Stimulated activated naive CD8-positive, alpha-beta T cell treated with anti-CD3 and anti-CD28 coated beads, Interleukin-15, Interleukin-2, amounts not matched to agents 100 ng/mL and 50 ng/mL, for 24 hours (primary cell): ENCODE data around the gene HADHB.

Experiments used
- H3K27ac Mint-ChIP-seq: one replicate; pipeline ENCODE4 v1.8.0; 2021; ENCODE audit warnings: mild to moderate bottlenecking, mixed read lengths
- H3K27me3 Mint-ChIP-seq: one replicate; pipeline ENCODE4 v1.8.0; 2021; ENCODE audit warnings: mixed read lengths
- H3K36me3 Mint-ChIP-seq: one replicate; pipeline ENCODE4 v1.8.0; 2021; ENCODE audit warnings: low read depth, mixed read lengths
- H3K4me1 Mint-ChIP-seq: one replicate; pipeline ENCODE4 v1.8.0; 2021; ENCODE audit warnings: low read depth, mixed read lengths
- H3K4me3 Mint-ChIP-seq: one replicate; pipeline ENCODE4 v1.8.0; 2021; ENCODE audit warnings: mild to moderate bottlenecking, mixed read lengths
- H3K9me3 Mint-ChIP-seq: one replicate; pipeline ENCODE4 v1.8.0; 2021; ENCODE audit warnings: mixed read lengths

HADHB gene

DNA sequence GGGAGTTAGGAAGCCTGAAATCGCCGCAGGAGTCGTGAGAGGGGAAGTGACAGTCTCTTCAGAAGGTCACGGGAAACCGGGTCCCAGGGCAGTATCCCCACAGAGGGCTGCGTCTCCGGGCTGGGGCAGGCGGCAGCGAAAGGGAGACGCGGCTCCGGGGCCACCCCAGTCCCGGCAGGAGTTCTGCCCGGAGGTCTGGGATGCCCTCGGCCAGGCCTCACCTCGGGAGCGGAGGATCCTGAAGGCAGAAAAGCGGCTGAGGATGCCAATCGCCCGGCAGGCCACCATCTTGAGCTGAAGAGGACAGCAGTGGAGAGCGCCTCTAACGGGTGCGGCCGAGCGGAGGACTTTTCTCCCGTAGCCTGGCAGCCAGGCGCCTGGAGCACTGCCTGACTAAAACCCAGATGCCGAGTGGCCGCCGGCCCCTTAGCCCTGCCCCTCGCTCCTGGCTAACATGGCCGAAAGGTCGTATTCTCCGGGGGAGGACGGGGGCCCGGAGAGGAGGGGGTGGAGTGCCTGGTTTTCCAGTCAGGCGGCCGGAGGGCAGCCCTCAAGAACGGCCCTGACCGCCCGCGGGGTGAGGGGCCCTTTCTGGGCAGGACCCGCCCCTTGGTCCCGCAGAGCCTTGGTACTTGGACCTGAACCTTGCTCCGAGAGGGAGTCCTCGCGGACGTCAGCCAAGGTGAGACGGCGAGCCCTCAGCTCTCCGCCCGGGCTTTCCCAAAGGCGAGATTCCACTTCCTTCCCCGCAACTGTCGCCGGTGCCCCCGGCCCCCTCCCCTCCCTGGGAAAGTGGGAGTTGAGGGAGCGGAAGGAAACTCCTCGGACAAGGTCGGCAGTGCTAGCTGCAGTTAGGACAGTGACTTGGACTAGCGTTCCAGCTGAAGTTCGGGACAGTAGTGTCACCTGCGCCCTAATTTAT, at the start of gene HADHB, which contains the start of gene HADHA:
Gene HADHB, plus strand, starts transcription at position 631 of the 922 bp plus-strand sequence. CDS start 9,316 bp downstream, outside the sequence.
Gene HADHA, minus strand, starts transcription at position 324 of the 922 bp plus-strand sequence. Its CDS starts 36 bp downstream, at position 288.
- peak within 1 kb of the TSS; percentile 100 for H3K4me3 Mint-ChIP-seq
- H3K9me3 Mint-ChIP-seq: no peaks in the 10 kb centered on the region
- no peaks in the 10 kb centered on the region for H3K27me3 Mint-ChIP-seq
- peaks cover 15% of the 10 kb centered on the region for H3K36me3 Mint-ChIP-seq
- H3K4me1 Mint-ChIP-seq: peaks cover 58% of the 10 kb centered on the region
- peak within 1 kb of the TSS; percentile 98 for H3K27ac Mint-ChIP-seq

DNA sequence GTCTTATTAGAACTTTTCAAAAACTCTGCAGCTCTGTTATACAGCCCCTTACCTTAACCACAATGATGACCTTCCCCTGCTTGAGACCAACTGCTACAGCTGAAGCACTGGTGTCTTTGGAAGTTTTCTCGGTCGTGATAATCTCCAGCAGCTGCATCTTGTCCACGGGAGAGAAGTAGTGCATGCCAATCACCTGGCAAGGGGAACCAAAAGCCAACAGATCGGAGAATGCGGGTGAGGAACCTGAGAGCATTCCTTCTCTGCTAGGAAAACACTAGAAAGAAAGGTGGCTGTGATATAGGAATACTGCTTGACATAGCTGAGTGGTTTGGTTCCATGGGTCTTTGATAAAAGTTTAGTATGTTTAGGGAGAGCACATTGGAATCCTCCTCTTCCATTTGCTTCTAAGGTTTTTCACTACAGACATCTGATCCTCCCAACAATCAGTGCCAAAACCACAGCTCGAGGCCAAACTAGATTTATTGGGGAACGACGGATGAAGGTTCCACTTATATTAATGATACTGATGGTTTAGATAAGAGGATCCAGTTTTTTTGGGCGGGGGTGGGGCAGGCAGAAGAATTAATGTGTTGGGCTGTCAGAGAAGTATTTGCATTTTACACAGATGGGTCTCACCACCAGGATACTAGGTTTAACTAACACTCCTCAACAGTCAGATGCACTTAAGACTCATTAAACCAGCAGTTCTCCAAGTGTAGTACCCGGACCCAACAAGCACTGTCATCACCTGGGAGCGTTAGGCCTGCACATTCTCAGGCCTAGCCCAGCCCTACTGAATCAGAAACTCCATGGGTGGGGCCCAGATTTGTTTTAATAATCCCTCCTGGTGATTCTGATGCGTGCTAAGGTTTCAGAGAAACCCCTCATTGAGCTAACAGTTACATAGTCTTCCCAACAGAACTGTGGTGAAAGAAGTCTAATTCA, 49.4 kb upstream of the HADHB start:
- no peak overlapping the region for H3K4me3 Mint-ChIP-seq
- peak overlapping the region; percentile 7 for H3K27ac Mint-ChIP-seq
- H3K27me3 Mint-ChIP-seq: no peaks in the 10 kb centered on the region
- no peaks in the 10 kb centered on the region for H3K9me3 Mint-ChIP-seq
- H3K4me1 Mint-ChIP-seq: peaks cover 6% of the 10 kb centered on the region
- H3K36me3 Mint-ChIP-seq: peaks cover 58% of the 10 kb centered on the region

GRCh38 chr2:26196683-26197418, 47.9 kb upstream of the HADHB start:
- peaks cover 6% of the 10 kb centered on the region for H3K4me1 Mint-ChIP-seq
- peaks cover 63% of the 10 kb centered on the region for H3K36me3 Mint-ChIP-seq
- no peak overlapping the region for H3K4me3 Mint-ChIP-seq
- no peaks in the 10 kb centered on the region for H3K27me3 Mint-ChIP-seq
- H3K27ac Mint-ChIP-seq: no peak overlapping the region
- no peaks in the 10 kb centered on the region for H3K9me3 Mint-ChIP-seq

GRCh38 chr2:26197516-26197915, 47.2 kb upstream of the HADHB start:
- H3K9me3 Mint-ChIP-seq: no peaks in the 10 kb centered on the region
- no peaks in the 10 kb centered on the region for H3K27me3 Mint-ChIP-seq
- H3K4me3 Mint-ChIP-seq: no peak overlapping the region
- H3K27ac Mint-ChIP-seq: no peak overlapping the region
- peaks cover 68% of the 10 kb centered on the region for H3K36me3 Mint-ChIP-seq
- H3K4me1 Mint-ChIP-seq: peaks cover 6% of the 10 kb centered on the region

DNA sequence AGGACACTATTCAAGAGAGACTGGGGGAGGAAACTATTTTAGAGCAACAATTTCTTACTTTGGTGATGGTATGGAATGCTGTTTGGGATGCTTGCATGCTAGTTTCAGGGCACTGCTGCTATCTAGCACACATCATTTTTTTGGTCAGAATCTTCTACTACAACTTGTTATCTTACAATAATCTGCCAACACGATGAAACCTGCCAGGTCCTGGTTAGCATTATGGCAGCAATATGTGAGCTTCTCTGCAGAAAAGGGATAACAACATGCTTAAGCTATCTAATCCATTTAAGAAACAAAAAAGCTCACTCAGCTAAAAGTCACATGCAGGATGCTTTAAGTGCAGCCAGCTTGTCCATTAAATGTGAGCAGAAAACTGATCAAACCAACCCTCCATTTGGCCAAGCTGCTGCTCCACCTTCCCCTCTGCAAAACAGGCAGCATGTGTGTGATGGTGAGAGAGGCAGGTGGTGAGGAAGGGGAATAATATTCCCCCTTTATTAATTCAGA, 41.7 kb upstream of the HADHB start:
- no peak overlapping the region for H3K27ac Mint-ChIP-seq
- peaks cover 54% of the 10 kb centered on the region for H3K36me3 Mint-ChIP-seq

DNA sequence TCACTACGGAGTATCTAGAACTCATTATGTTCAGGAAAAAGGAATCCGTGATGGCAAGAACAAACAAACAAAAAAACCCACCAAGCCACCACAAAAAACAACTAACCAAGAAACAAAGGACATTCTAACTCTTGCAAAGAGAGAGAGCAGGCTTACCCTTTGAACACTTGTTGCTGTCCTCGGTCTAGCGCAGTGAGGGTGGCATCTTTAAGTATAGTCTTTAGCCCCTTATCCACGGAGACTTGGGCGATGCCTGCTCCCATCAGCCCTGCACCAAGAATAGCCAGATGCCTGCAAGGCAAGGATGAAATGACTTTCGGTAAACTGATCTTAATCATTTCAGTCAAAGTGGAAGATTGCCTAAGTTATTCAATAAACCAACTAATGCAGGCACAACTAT, 40.8 kb upstream of the HADHB start:
- no peaks in the 10 kb centered on the region for H3K9me3 Mint-ChIP-seq
- no peak overlapping the region for H3K4me3 Mint-ChIP-seq
- H3K27me3 Mint-ChIP-seq: no peaks in the 10 kb centered on the region
- no peaks in the 10 kb centered on the region for H3K4me1 Mint-ChIP-seq
- no peak overlapping the region for H3K27ac Mint-ChIP-seq
- H3K36me3 Mint-ChIP-seq: peaks cover 57% of the 10 kb centered on the region

More for the DNA sequence above, 41.7 kb upstream of the HADHB start:
- H3K27me3 Mint-ChIP-seq: no peaks in the 10 kb centered on the region
- no peaks in the 10 kb centered on the region for H3K4me1 Mint-ChIP-seq
- no peak overlapping the region for H3K4me3 Mint-ChIP-seq
- no peaks in the 10 kb centered on the region for H3K9me3 Mint-ChIP-seq

DNA sequence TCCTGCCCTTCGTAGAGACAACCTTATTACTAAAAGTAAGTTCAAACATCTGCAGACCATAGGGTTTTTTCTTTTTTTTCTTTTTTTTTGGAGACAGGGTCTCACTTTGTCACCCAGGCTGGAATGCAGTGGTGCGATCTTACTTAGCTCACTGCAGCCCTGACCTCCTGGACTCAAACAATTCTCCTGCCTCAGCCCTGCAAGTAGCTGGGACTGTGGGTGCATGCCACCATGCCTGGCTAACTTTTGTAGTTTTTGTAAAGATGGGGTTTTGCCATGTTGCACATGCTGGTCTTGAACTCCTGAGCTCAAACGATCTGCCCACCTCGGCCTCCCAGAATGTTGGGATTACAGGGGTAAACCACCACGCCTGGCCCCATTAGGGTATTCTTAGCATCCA, 32.7 kb upstream of the HADHB start:
- Mint-ChIP-seq H3K36me3 (peaks cover 85% of the 10 kb centered on the region), H3K9me3 (no peaks in the 10 kb centered on the region), H3K4me3 (no peak overlapping the region), H3K27ac (no peak overlapping the region), H3K4me1 (no peaks in the 10 kb centered on the region), H3K27me3 (no peaks in the 10 kb centered on the region)

DNA sequence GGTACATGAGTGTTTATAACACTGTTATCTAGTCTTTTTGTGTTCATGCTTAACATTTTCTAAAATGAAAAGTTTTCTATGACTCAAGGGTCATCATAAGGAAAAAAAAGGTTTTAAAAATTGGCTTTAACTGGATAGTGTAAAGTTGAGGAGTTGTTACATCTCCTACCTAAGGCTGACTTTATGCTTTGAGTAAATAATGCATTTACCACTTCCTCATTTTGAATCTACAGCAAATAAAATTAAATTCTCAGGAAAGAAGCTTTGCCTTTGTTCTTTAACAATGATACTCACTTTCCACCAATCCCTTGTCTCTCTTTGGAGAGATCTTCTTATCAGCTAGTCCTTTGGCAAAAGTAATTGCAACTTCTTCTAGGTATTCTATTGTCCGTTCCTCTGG, 30.0 kb upstream of the HADHB start:
- no peaks in the 10 kb centered on the region for H3K27me3 Mint-ChIP-seq
- H3K36me3 Mint-ChIP-seq: peaks cover 81% of the 10 kb centered on the region
- no peak overlapping the region for H3K27ac Mint-ChIP-seq
- H3K4me1 Mint-ChIP-seq: no peaks in the 10 kb centered on the region
- no peak overlapping the region for H3K4me3 Mint-ChIP-seq
- no peaks in the 10 kb centered on the region for H3K9me3 Mint-ChIP-seq

GRCh38 chr2:26215833-26216232, 28.9 kb upstream of the HADHB start:
- Mint-ChIP-seq H3K9me3 (no peaks in the 10 kb centered on the region), H3K27ac (no peak overlapping the region), H3K27me3 (no peaks in the 10 kb centered on the region), H3K4me3 (no peak overlapping the region), H3K36me3 (peaks cover 79% of the 10 kb centered on the region), H3K4me1 (no peaks in the 10 kb centered on the region)

- Mint-ChIP-seq H3K36me3 (peaks cover 71% of the 10 kb centered on the region), H3K4me3 (no peak overlapping the region), H3K9me3 (no peaks in the 10 kb centered on the region), H3K4me1 (no peaks in the 10 kb centered on the region), H3K27me3 (no peaks in the 10 kb centered on the region), H3K27ac (no peak overlapping the region)
These were observed 28.2 kb upstream of the HADHB start for GRCh38 chr2:26216587-26216986.

GRCh38 chr2:26217720-26218119, 27.0 kb upstream of the HADHB start:
- no peaks in the 10 kb centered on the region for H3K4me1 Mint-ChIP-seq
- H3K27me3 Mint-ChIP-seq: no peaks in the 10 kb centered on the region
- no peak overlapping the region for H3K4me3 Mint-ChIP-seq
- H3K9me3 Mint-ChIP-seq: no peaks in the 10 kb centered on the region
- peaks cover 68% of the 10 kb centered on the region for H3K36me3 Mint-ChIP-seq
- no peak overlapping the region for H3K27ac Mint-ChIP-seq

- no peak overlapping the region for H3K27ac Mint-ChIP-seq
These were observed 21.7 kb upstream of the HADHB start for GRCh38 chr2:26223018-26223417.

GRCh38 chr2:26224095-26224494, 20.6 kb upstream of the HADHB start:
- Mint-ChIP-seq H3K27me3 (no peaks in the 10 kb centered on the region), H3K27ac (no peak overlapping the region), H3K9me3 (no peaks in the 10 kb centered on the region), H3K4me3 (no peak overlapping the region), H3K4me1 (no peaks in the 10 kb centered on the region), H3K36me3 (peaks cover 65% of the 10 kb centered on the region)

More at GRCh38 chr2:26223018-26223417, 21.7 kb upstream of the HADHB start:
- Mint-ChIP-seq H3K4me3 (no peak overlapping the region), H3K9me3 (no peaks in the 10 kb centered on the region), H3K4me1 (no peaks in the 10 kb centered on the region), H3K36me3 (peaks cover 63% of the 10 kb centered on the region), H3K27me3 (no peaks in the 10 kb centered on the region)

GRCh38 chr2:26229595-26229994, 15.1 kb upstream of the HADHB start:
- no peaks in the 10 kb centered on the region for H3K4me1 Mint-ChIP-seq
- no peak overlapping the region for H3K27ac Mint-ChIP-seq
- H3K9me3 Mint-ChIP-seq: no peaks in the 10 kb centered on the region
- no peaks in the 10 kb centered on the region for H3K27me3 Mint-ChIP-seq
- peaks cover 64% of the 10 kb centered on the region for H3K36me3 Mint-ChIP-seq
- no peak overlapping the region for H3K4me3 Mint-ChIP-seq
